Kidney capillary endothelial cell (primary cell): Measurements from ENCODE around the gene B3GNT3.
A peak's percentile ranks its signal among the peaks of the same experiment; 100 is the strongest.

Experiments
- DNase-seq: peaks from one replicate; pipeline ENCODE4 v3.0.0-alpha.2; 2018; ENCODE audit warnings: low spot score

Gene B3GNT3

DNA sequence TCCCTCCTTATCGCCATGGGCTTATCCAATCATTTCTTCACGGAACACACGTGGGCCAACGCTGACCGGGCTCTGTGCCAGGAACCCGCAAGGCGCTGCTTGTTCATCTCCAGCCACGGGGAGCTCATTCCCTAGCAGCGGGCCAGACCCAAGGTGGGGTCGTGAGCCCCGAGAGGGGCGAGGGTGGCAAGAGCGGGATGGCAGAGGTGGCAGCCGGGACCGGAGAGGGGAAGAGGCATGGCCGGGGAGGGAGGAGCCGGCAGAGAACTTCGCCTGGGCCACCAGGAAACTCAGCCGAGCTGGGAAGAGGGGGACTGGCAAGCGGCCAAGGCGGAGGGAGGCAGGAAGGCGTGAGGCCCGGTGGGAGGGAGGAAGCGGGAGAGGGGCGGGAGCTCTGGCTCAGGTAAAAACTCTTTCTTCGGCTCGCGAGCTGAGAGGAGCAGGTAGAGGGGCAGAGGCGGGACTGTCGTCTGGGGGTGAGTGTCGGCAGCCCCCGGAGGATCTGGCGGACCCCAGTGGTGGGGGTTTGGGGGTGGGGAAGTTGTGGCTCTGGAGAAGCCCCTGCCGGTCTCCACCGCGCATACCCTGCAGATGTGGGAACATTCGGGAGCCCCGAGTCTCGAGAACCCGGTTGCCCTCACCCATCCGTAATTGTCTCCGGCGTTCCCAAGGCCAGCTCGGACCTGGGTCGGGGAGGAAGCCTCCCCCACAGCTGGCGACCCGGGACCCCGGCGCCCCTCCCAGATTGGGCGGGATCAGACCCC is at the start of gene B3GNT3:
Gene B3GNT3 (plus strand): TSS at position 408 of the 764 bp plus-strand sequence. CDS start 12,670 bp downstream, outside the sequence.
- no peak for DNase-seq

DNA sequence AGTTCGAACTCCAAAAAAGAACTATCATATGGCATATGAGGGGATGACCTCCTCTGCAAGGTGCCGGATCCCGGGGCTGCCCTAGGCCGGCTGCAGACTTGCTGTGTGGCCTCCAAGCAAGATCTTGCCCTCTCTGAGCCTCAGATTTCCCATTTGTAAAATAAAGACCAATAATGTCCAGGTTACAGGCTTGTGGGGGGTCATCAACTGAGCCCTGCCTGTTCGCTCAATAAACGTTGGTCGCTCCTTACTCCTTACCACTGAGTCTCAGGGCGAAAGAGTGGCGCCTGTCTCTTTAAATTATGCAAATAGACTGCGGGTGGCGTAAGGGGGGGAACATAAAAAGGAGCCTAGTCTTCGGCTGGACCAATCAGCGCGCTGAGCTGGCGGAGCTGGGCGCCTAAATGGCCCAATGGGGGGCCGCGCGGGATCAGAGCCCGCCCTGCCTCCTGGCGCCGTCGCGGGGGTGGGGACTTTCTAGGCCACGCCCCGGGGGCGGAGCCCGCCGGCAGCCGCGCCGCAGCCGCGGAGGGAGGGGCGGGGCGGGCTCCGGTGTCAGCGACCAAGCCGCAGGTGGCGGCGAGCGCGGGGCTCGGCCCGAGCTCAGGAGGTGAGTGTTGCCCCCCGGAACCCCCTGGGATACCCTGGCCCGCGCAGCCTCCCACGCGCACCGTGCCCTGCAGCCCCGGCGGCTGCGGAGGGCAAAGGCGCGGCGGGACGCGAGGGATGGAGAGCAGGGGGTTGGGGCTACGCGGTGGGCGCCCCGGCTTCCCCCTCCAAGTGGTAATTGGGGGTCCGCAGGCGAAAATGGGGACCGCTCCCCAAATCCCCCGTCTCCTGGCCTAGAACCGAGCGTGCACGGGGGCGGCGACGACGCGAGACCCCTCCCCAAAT is 47.5 kb upstream of the B3GNT3 start:
- peak; percentile 96 for DNase-seq

- DNase-seq, result no peak
Observed at GRCh38 chr19:17748884-17749638, 45.9 kb upstream of the B3GNT3 start.

DNA sequence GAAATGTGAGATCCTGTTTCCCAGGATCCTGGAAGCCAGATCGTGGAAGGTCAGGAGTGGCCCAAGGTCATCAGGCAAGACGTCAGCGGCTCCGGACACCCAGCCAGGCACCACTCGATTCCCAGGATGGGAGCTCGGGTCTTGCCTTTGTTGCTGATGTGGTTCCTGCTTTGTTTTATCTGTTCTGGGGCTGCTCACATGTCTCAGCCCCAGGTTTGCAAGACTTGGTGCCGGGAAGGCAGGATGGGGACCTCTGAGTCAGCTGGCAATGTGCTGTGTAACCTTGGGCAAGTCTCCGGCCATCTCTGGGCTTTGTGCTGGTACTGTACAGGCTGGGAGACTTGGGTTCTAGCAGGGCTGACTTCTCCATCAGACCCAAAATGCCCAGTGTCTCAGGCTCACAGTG is 45.0 kb upstream of the B3GNT3 start:
- DNase-seq, result no peak

DNA sequence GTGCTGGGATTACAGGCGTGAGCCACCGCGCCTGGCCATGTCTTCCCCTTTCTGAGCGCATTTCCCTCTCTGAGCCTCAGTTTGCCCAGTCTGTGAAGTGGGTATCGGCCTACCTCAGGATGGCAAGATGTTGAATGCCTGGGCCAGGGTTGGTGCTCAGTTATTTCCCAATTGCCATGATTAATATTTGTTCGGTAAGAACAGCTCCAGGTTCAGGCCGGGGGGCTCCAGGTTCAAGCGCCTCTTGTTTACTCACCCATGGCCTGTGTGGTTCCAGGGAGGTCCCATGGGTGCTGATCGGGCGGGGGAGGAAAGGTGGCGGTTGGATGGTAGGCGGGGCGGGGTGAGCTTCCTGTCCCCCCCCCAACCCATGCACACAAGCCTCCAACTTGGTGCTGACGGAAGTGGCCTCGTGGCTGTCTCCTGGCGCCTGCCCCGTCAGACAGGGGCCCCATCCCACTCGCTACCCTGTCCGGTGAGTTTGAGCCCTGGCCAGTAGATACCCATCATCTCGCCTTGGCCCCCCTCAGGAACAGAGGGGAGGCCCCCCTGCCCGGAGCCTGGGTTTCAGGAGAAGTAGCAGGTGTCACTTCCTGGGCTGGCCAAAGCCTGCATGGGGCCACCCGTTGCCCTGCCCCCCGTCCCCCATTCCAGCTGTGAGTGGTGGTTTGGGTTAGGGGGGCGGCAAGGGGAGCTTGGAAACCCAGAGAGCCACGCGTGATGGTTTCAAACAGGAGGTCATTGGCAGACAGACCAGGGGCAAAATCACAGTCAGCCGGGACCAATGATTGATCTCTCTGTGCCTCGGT is 43.6 kb upstream of the B3GNT3 start, which contains the start of gene FCHO1:
Gene FCHO1 (plus strand): TSS at position 375 of the 809 bp plus-strand sequence. CDS start 3,688 bp downstream, outside the sequence.
- DNase-seq, result no peak

DNA sequence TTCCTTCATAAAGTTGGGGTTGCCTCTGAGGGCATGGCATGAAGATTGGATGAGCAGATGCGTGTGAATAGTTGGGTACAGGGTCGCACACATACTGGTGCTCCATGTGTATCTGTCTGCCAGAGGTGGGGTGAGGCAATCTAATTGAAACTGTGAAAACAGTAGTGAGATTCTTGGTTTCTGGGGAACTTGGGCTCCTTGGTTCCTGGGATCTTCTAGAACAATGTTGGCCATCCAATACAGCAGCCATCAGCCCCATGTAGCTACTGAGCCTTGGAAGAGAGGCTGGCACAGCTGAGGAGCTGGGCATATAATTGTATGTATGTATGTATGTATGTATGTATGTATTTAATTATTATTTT is 43.0 kb upstream of the B3GNT3 start:
- no peak for DNase-seq

DNA sequence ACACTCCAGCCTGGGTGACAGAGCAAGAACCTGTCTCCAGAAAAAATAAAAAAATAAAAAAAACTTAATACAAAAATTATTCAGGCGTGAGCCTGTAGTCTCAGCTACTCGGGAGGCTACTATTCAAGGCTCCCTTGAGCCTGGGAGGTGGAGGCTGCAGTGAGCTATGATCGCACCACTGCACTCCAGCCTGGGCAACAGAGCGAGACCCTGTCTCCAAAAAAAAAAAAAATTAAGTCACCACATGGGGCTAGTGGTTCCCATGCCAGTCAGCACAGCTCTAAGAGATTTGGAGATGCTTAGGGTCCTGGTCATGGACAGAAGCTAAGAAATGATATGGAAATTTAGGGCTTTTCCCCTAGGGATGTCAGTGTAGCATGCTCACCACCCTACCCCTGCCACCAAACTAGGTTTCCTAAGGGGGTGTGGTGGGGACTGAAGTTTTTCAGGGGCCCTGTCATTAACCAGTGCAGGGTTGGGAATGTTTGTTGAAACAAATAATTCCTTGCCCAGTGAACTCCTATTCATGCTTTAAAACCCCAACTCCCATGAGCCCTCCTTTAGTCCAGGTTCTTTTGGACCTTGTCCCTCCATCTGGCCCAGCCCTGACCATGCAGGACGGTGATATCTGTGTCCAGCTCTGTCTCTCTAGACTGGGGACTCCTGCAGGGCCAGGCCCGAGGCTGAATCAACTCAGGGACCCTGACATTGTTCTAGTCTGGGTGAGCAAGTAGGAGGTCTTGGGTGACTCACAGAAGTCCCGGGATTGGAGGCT is 41.9 kb upstream of the B3GNT3 start:
- no peak for DNase-seq

- DNase-seq, result no peak
Observed at GRCh38 chr19:17753976-17754375, 41.0 kb upstream of the B3GNT3 start.

DNA sequence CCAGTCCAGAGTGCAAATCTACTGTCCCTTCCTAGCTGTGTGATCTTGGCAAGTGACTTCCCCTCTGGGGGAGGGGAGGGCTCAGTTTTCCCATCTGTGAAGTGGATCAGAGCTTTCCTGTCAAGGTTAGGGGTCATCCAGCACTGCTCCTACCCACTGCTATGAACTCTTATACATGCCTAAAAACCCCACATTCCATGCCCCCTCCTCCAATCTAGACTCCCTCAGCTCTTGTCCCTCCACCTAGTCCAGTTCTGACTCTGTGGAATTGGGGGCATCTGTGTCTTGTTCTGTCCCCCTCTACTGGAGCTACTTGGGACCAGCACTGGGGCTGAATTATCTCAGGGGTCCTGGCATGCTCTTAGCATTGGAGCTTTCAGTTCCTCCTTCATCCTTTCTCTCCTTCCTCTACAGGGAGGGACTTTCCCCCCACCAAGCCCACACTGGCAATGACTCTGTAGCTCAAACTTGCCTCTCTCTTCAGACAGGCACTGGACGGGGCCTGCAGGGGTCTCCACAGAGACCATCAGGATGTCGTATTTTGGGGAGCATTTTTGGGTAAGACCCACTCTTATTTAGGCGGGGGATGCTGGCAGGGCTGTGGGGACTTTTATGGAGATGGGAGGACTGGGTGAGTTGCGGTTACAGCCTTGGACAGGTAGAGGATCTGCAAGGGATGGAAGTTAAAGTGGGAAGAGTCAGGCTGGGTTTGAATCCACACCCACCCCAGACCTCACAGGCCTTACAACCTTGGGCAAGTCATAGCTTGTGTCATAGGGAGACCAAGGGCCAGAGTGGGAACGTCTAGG is 40.1 kb upstream of the B3GNT3 start:
- DNase-seq, result no peak

DNA sequence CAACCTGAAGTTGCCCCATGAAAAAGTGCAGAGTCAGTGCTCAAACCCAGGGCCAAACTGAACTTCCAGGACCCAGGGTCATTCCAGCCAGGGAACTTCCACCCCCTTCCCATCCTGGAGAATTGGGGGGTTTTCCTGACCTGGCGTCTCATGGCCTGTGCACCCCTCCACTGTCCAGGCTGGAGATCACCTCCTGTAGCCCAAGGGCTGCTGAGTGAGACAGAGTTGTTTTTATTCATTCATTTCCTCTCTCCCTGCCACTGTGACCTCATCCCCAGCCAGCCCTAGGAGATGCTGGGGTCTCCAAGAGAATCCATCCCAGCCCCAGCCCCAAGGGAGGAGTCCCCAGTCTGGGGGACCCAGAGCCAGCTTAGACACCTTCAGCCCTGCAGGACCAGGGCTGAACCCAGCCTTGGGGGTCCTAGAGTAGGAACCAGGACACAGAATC is 39.5 kb upstream of the B3GNT3 start:
- no peak for DNase-seq

DNA sequence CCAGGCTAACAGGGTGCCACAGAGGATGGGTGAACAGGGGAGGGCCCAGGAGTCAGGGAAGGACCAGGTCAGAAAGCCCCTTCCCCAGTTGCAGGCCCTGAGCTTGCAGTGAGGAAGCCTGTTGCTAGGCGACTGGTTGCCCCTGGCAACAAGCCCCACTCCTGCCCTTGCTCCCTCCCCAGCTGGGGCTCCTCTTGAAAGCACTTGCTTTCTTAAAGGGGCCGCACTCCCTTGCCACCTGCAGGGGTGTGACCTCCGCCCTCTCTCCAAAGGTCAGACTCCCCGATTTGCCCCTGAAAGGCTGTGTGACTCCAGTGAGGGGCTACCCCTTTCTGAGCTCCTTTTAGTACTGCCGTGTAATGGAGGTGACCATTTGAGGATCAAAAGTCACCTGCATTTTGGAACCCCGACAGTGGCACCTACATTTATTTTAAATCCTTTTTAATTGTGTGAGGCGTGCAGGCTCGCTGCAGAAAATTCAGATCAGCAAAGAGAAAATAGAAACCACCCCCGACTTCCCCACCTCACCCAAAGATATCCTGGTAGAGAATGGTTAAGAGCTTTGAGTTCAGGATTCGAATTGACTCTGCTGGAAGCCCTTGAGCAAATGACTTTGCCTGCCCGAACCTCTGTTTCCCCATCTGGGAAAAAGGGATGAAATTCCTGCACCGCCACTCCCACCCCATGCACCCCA is 38.8 kb upstream of the B3GNT3 start:
- DNase-seq, result no peak

DNA sequence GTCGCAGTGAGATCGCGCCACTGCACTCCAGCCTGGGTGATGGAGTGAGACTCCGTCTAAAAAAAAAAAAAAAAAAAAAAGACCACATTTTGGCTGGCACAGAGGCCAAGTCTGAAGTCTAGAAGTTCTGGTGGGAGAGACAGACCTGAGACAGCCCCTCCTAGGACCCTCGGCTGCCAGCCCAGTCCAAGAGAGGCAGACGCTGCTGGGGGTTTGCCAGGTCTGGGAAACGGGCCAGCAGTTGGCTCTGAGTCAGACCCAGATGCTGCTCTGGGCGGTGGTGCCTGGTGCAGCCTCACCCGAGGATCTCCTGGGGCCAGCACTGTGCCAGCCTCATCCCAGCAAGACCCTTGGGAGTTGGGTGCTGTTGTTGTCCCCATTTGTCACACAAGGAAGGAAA is 37.8 kb upstream of the B3GNT3 start:
- DNase-seq, result no peak

DNA sequence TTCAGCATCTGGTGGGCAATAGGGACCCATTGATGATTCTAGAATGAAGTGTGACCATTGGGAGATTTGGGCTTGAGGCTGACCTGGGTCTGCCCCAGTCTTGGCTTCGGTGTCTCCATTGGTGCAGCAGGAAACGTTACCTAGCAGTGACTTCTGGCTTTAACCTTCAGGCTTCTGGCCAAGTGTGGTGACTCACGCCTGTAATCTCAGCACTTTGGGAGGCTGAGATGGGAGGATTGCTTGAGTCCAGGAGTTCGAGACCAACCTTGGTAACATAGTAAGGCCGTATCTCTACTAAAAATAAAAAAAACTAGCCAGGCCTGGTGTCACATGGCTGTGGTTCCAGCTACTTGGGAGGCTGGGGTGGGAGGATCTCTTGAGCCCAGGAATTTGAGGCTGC is 36.4 kb upstream of the B3GNT3 start:
- no peak for DNase-seq

DNA sequence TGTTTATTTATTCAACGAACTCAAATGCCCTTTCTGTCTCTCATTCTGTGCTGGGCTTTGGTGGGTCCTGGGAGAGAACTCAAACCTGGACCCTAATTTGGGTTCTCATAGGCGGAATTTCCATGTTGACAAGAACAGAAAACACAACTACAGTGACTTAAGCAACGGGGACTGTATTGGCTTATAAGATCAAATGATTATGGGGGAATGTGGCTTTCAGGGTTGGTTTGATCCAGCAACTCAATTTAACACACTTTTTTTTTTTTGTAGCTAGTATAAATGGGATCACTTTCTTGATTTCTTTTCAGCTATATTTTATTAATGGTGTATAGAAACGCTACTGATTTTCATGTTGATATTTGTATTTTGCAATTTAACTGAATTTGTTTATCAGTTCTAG is 33.8 kb upstream of the B3GNT3 start:
- DNase-seq, result no peak

GRCh38 chr19:17762505-17763229 is 32.3 kb upstream of the B3GNT3 start:
- DNase-seq, result no peak

GRCh38 chr19:17764348-17764747 is 30.6 kb upstream of the B3GNT3 start:
- DNase-seq, result no peak

- peak; percentile 69 for DNase-seq
Observed at GRCh38 chr19:17765069-17765618, 29.8 kb upstream of the B3GNT3 start.

- DNase-seq, result peak; percentile 86
Observed at GRCh38 chr19:17766543-17767131, 28.3 kb upstream of the B3GNT3 start.
